ENCODE measurements around the gene RAMACL. TPM values are rescaled to one million over a fixed set of nuclear protein-coding genes. Genes with fewer than 3 reads are reported as not detected.
"Not testable (repeated sequence)": the region's sequence is repeated elsewhere in the genome, so short reads cannot be mapped to it uniquely, and the experiment has no call there.

RAMACL gene
- total and polyA plus RNA-seq, 7 donors: 0.17 to 1.3 (median 0.48) TPM

DNA sequence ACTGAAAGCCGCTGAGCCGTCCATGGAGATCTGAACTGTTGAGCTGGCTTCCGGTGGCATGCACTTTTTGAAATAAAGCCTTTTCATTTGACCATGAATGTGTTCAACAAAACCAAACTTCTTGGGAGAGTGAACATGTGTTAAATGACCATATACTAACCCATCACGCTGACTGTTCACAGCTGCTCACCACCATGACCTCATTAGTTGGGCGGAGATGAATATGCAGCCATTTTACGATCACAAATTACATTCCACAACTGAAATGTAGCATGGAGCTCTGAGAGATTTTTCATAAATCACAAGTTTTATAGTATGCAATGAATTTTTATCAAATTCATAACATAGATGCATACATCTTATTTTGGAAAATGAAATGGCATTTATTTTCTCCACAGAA lies 4.2 kb downstream of the RAMACL start:
- Histone ChIP-seq H3K9me3 (no peaks in the 10 kb centered on the region), H3K4me3 (no peak overlapping the region), H3K27me3 (ENCODE audit: insufficient read depth in 3 of 3, low read length in 2 of 3) (no peaks in the 10 kb centered on the region), H3K36me3 (ENCODE audit: insufficient read depth in 1 of 2, low read depth in 1 of 2) (no peaks in the 10 kb centered on the region), H3K4me1 (peaks cover 7% of the 10 kb centered on the region), H3K27ac (no peak overlapping the region)
- TF ChIP-seq, protein P1, sequence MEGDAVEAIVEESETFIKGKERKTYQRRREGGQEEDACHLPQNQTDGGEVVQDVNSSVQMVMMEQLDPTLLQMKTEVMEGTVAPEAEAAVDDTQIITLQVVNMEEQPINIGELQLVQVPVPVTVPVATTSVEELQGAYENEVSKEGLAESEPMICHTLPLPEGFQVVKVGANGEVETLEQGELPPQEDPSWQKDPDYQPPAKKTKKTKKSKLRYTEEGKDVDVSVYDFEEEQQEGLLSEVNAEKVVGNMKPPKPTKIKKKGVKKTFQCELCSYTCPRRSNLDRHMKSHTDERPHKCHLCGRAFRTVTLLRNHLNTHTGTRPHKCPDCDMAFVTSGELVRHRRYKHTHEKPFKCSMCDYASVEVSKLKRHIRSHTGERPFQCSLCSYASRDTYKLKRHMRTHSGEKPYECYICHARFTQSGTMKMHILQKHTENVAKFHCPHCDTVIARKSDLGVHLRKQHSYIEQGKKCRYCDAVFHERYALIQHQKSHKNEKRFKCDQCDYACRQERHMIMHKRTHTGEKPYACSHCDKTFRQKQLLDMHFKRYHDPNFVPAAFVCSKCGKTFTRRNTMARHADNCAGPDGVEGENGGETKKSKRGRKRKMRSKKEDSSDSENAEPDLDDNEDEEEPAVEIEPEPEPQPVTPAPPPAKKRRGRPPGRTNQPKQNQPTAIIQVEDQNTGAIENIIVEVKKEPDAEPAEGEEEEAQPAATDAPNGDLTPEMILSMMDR (IDR thresholded peaks at IDR 0.05): no peak
- DNase-seq: no peak
- no peak for ATAC-seq
- WGBS, 3 donors: 72 to 73% (median 73%) methylated on average over 6 of the region's 6 CpGs
- intact Hi-C loops (cut with DNase I): no loop called here

DNA sequence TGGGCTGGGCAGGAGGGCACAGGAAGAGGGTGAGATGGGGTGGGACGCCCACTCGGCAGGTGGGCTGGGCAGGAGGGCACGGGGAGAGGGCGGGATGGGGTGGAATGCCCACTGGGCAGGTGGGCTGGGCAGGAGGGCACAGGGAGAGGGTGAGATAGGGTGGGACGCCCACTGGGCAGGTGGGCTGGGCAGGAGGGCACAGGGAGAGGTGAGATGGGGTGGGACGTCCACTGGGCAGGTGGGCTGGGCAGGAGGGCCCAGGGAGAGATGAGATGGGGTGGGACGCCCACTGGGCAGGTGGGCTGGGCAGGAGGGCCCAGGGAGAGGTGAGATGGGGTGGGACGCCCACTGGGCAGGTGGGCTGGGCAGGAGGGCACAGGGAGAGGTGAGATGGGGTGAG lies 4.7 kb downstream of the RAMACL start:
- intact Hi-C loops (cut with DNase I); H3K36me3 ChIP-seq (ENCODE audit: insufficient read depth in 1 of 2, low read depth in 1 of 2); H3K9me3 ChIP-seq; H3K27me3 ChIP-seq (ENCODE audit: insufficient read depth in 3 of 3, low read length in 2 of 3); ATAC-seq; H3K4me1 ChIP-seq; H3K4me3 ChIP-seq; DNase-seq; H3K27ac ChIP-seq: not testable (repeated sequence)
- 97 to 99% (median 98%) methylated on average over 8 of the region's 8 CpGs for WGBS, 3 donors

DNA sequence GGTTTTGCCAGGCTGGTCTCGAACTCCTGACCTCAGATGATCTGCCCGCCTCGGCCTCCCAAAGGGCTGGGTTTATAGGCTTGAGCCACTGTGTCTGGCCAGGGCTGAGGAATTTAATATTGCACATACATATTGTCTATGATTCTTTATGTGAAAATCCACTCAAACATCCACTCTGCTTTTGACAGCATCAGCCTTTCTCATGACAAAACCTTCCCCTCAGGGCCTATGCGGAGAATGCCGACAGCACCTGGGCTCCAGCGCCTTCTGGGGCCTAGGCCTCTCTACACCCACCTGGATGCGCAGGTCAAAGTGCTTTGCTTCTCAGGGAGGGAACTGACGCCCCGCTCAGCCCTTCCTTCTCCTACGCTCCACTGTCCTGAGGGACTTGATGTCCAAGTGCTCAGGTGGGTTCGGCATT lies 5.4 kb downstream of the RAMACL start:
- no peak overlapping the region for H3K4me3 ChIP-seq
- intact Hi-C loops (cut with DNase I): no loop called here
- no peak overlapping the region for H3K27ac ChIP-seq
- peaks cover 7% of the 10 kb centered on the region for H3K4me1 ChIP-seq
- WGBS, 3 donors: 91 to 98% (median 95%) methylated on average over 11 of the region's 11 CpGs
- no peaks in the 10 kb centered on the region for H3K9me3 ChIP-seq
- no peaks in the 10 kb centered on the region for H3K27me3 ChIP-seq (ENCODE audit: insufficient read depth in 3 of 3, low read length in 2 of 3)
- DNase-seq: no peak
- TF ChIP-seq, protein P1 (IDR thresholded peaks at IDR 0.05): no peak
- no peak for ATAC-seq
- no peaks in the 10 kb centered on the region for H3K36me3 ChIP-seq (ENCODE audit: insufficient read depth in 1 of 2, low read depth in 1 of 2)

DNA sequence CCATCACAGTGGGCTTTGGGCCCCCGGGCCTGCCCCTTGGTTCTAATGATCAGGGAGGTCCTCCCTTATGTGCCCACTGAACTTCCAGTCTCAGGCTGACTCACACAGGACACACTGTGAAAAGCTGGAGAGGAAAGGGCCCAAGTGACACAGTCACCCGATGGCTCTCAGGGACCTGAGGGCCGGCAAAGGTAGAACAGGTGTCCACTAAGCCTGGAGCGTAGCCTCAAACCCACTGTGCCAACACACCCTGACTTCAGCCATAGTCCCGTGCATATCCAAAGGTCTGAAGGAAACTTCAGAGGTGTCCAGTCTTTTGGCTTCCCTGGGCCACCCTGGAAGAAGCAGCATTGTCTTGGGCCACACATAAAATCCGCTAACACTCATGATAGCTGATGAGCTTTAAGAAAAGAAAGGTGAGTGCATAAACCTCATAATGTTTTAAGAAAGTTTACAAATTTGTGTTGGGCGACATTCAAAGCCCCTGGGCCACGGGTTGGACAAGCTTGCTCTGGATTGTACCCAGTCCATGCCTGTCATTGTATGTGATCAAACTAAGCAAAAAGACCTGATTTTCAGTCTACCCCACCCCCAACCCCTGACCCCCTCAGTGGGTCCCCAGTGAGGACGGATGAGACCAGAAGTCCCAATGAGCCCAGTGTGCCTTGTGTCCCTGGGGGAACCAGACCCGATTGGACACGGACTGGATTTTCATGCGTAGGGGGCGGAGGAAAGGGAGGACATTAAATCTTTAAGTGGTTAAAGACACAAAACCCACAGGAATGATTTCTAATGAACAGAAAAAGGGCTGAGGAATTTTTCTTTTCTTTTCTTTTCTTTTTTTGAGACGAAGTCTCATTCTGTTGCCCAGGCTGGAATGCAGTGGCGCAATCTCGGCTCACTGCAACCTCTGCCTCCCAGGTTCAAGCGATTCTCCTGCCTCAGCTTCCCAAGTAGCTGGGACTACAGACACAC lies 6.1 kb downstream of the RAMACL start:
- Histone ChIP-seq H3K9me3 (no peaks in the 10 kb centered on the region), H3K27me3 (ENCODE audit: insufficient read depth in 3 of 3, low read length in 2 of 3) (no peaks in the 10 kb centered on the region), H3K36me3 (ENCODE audit: insufficient read depth in 1 of 2, low read depth in 1 of 2) (no peaks in the 10 kb centered on the region), H3K4me3 (no peak overlapping the region), H3K4me1 (peaks cover 14% of the 10 kb centered on the region), H3K27ac (no peak overlapping the region)
- intact Hi-C loops (cut with DNase I): no loop called here
- ATAC-seq: no peak
- no peak for DNase-seq
- 84 to 90% (median 84%) methylated on average over 17 of the region's 17 CpGs for WGBS, 3 donors
- TF ChIP-seq, protein P1 (IDR thresholded peaks at IDR 0.05): no peak

DNA sequence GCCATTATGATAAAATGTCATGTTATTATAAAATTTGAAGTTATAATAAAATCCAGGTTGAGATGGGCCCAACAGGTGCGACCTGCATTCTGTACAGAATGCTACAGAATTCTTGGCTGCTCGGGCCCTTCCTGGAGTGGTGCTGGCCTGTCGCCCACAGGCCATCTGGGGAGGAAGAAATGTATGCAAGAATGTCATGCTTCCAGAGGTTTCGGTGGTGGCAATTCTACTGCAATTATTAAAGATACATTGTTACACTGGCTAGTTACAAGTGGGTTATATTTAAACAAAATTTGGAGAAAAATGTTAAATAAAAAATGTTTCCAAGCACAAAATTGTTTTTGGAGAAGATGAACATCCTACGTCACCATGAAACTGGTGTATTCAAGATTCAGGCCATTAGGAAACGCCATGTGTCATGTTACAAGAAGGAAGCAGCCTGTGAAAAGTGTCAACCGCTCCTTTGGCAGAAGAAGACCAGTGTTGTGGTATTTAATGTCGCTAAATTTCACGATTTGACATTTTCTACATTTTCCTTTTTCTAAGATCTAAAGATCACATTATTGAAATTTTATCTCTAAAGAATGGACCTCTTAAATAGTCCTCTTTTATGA lies 7.1 kb downstream of the RAMACL start:
- Histone ChIP-seq H3K27ac (no peak overlapping the region), H3K27me3 (ENCODE audit: insufficient read depth in 3 of 3, low read length in 2 of 3) (no peaks in the 10 kb centered on the region), H3K4me3 (no peak overlapping the region), H3K9me3 (no peaks in the 10 kb centered on the region), H3K4me1 (peaks cover 24% of the 10 kb centered on the region), H3K36me3 (ENCODE audit: insufficient read depth in 1 of 2, low read depth in 1 of 2) (no peaks in the 10 kb centered on the region)
- DNase-seq (no peak), ATAC-seq (no peak)
- 59 to 63% (median 63%) methylated on average over 9 of the region's 9 CpGs for WGBS, 3 donors
- TF ChIP-seq, protein P1 (IDR thresholded peaks at IDR 0.05): no peak
- intact Hi-C loops (cut with DNase I): no loop called here

All from psoas muscle (tissue), 8 donors.